Smooth muscle cell of the umbilical artery (primary cell): ENCODE data around the gene FAM20C. TPM values are rescaled to one million over a fixed set of nuclear protein-coding genes. Genes with fewer than 3 reads are reported as not detected.

Experiments used
- total RNA-seq: library from RNA; depleted of rRNA; stranded (reverse); fragments of >200 nt; gene quantifications from 2 replicates; pipeline ENCODE4 v1.2.3, GENCODE V29; 2014

Gene FAM20C
- total RNA-seq, result 54.0 and 63.3 TPM in 2 replicates

DNA sequence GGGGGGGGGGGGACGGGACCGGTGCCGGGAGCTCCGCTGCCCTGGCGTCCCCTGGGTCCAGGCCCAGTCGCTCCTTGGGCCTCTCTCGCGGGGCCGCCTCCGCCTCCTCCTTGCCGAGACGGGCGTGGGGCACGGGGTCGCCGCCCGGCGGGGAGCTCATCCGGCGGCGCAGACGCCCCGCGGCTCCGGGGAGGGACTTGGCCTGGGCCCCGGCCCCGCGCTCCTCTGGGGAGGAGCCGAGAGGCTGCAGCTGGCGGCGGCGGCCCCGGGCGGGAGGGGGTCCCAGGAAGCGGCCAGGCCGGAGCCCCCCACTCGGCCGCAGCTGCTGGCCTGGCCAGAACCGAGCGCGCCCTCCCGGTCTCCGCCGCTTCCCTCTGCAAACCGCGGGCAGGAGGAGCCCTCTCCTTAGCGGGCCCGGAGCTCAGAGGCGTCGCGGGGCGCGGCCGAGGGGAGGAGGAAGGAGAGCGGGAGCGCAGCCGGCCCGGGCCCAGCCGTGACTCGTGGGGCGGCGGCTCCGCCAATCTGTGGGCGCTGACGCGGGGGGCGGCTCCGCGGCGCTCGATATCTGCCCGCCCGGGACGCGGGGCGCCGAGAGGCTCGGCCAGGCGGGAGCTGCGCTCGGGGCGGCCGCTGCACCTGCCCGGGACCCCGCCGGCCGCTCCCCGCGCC is at the start of gene FAM20C:
TSS of gene FAM20C (plus strand) at position 591 of the 669 bp plus-strand sequence. CDS start 629 bp downstream, outside the sequence.

DNA sequence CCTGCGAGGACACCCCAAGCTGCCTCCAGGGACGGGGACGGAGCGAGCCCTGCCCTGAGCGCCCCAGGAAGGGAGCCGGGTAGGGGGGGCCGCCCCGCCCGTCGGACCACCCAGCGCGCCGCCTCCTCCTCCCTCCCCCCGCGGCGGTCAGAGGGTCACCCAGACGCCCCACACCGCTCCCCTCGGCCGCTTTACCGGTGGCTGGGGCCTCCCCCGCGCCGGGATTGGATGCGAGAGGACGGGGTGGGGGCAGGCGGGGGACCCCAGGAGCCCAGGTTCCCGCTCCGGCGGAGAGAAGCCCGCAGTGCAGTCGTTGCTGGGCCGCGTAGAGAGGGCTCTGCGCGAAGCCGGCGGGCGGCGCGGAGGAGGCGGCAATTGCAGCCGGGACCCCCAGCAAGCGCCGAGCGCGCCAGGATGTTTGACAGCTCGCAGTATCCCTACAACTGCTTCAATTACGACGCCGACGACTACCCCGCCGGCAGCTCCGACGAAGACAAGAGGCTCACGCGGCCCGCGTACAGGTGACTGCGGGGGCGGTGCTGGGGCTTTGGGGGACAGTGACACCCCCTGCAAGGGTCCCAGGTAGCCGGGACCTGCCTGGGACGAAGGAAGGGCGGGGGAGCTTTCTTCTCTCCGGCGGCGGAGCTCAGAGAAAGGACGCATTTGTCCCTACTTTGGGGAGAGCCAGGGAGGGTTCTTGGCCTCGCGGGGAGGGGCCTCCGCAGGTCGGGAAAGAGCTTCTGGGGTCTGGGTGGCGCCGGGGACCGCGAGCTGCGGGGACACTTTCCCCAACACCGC is 97.6 kb downstream of the FAM20C start, which contains the start of gene FOXL3:
TSS of gene FOXL3 (plus strand) at position 415 of the 798 bp plus-strand sequence. CDS start at position 415, 0 bp downstream.

Other genes starting within 250 kb of the FAM20C start
- gene FOXL3, start 97.6 kb downstream of the FAM20C start, total RNA-seq, result not detected in 2 replicates